Measurements from ENCODE around the gene PROS1. TPM values are rescaled to one million over a fixed set of nuclear protein-coding genes. Genes with fewer than 3 reads are reported as not detected.

The PROS1 gene
- total and polyA plus RNA-seq, 2 of the 4 experiments (the other 2 are of a cell fraction): 1.6 to 2.8 TPM

DNA sequence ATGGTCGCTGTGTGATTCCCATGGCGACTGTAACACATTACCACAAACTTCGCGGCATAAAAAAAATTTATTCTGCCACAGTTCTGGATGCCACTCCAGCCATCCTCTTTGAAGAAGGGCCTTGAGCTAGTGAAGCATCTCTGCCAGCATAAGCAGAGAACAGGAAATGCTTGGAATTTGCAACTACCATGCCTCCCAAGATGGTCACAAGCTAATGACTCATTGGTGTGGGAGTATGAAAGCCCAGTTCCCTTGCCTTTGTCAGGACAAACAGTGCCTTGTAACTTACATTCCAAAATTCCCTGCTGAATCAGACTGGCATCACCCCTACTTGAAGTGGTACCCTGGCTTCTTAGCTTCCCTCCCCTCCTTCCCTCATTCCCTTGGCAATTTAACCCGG is 129.7 kb downstream of the PROS1 start:
- Histone ChIP-seq H4K5ac (ENCODE audit: low read depth, low read length) (no peak overlapping the region), H3K9ac (ENCODE audit: low read depth, low read length) (no peak overlapping the region), H4K8ac (ENCODE audit: low read depth in 2 of 2, low read length in 2 of 2) (no peak overlapping the region), H2BK20ac (ENCODE audit: low read depth, low read length) (no peak overlapping the region), H4K20me1 (ENCODE audit: insufficient read depth, low read length) (no peaks in the 10 kb centered on the region), H3K4me3 (ENCODE audit: insufficient read depth, low read depth, low read length) (no peak overlapping the region), H3K4ac (ENCODE audit: low read depth, low read length) (no peak overlapping the region), H3K56ac (ENCODE audit: extremely low read depth, insufficient read depth, low read length) (no peak overlapping the region), H4K91ac (ENCODE audit: insufficient read depth, low read depth, low read length) (no peak overlapping the region), H3K36me3 (ENCODE audit: control insufficient read depth, insufficient read depth, low read length) (no peaks in the 10 kb centered on the region), H3K14ac (replicated peaks; ENCODE audit: low read depth, low read length) (no peak overlapping the region), H3K18ac (ENCODE audit: low read depth, low read length) (no peak overlapping the region), H3K23ac (ENCODE audit: low read depth, low read length) (no peak overlapping the region), H3K4me1 (ENCODE audit: control insufficient read depth, insufficient read depth, low read length) (no peaks in the 10 kb centered on the region), H3K9me1 (ENCODE audit: insufficient read depth, low read length) (no peaks in the 10 kb centered on the region), H2AK9ac (replicated peaks; ENCODE audit: low read depth, low read length, poor library complexity) (no peak overlapping the region), H2AFZ (replicated peaks; ENCODE audit: low read length, poor library complexity) (no peak overlapping the region), H3K27ac (ENCODE audit: insufficient read depth, low read length) (no peak overlapping the region), H3K4me2 (ENCODE audit: low read depth, low read length) (no peak overlapping the region), H2BK5ac (ENCODE audit: low read depth, low read length, poor library complexity, severe bottlenecking) (no peak overlapping the region), H3K79me1 (ENCODE audit: low read depth in 1 of 2, low read length in 2 of 2) (no peaks in the 10 kb centered on the region), H3K27me3 (ENCODE audit: control insufficient read depth, insufficient read depth, low read length) (no peaks in the 10 kb centered on the region), H3K9me3 (ENCODE audit: control insufficient read depth, insufficient read depth, low read length) (no peaks in the 10 kb centered on the region), H2BK120ac (ENCODE audit: low read depth, low read length) (no peak overlapping the region), H2BK15ac (ENCODE audit: low read depth, low read length) (no peak overlapping the region), H2AK5ac (ENCODE audit: low read depth, low read length) (no peak overlapping the region)
- TF ChIP-seq USF2 (IDR thresholded peaks at IDR 0.05; ENCODE audit: low read depth, low read length) (no peak), CHD1 (IDR thresholded peaks at IDR 0.05; ENCODE audit: low read depth, low read length) (no peak), FOS (IDR thresholded peaks at IDR 0.05; ENCODE audit: low read depth, low read length) (peak; percentile 33; the same call in 1 of the 2 replicates), CTCF (conservative IDR thresholded peaks at IDR 0.05; ENCODE audit: low read depth, low read length) (no peak), POLR2A (IDR thresholded peaks at IDR 0.05; ENCODE audit: low read depth, low read length) (no peak), RCOR1 (IDR thresholded peaks at IDR 0.05; ENCODE audit: insufficient replicate concordance, low read length) (no peak), NFE2L2 (IDR thresholded peaks at IDR 0.05; ENCODE audit: low read depth, low read length) (no peak), RFX5 (IDR thresholded peaks at IDR 0.05; ENCODE audit: low read depth, low read length) (no peak), BHLHE40 (IDR thresholded peaks at IDR 0.05; ENCODE audit: low read depth, low read length) (peak; percentile 33; the same call in 1 of the 2 replicates), MXI1 (IDR thresholded peaks at IDR 0.05; ENCODE audit: borderline replicate concordance, low read depth, low read length) (no peak), CEBPB (IDR thresholded peaks at IDR 0.05; ENCODE audit: low read depth, low read length) (0 out of 2 replicates have a peak, but pooled peaks have one; percentile 2), MAZ (IDR thresholded peaks at IDR 0.05; ENCODE audit: borderline replicate concordance, low read depth, low read length) (no peak)
- WGBS, 2 experiments (ENCODE audit: extremely low coverage in 2 of 2, insufficient read length in 1 of 2): no CpG with 5 or more reads among the region's 5 CpGs
- CTCF ChIA-PET: interaction anchor here (0.8 kb wide), 1 partner anchor 144 kb away, joined by 3 read pairs; no protein-coding TSS in a partner anchor
- intact Hi-C loops (cut with micrococcal nuclease): loop anchor here (10.0 kb wide), 1 partner anchor 221 kb away; the partner anchor contains the start of genes DHFR2 and NSUN3
- ATAC-seq (ENCODE audit: low read depth) (peak; percentile 81), DNase-seq (peak; percentile 76)
- dilution Hi-C loops (cut with HindIII; ENCODE audit: low sequenced_read_pairs, unreplicated experiment): no loop called here
- BruUV-seq (replicated peaks): no TSS peak
- in situ Hi-C loops (cut with MboI; ENCODE audit: low sequenced_read_pairs): no loop called here
- POLR2A ChIA-PET (ENCODE audit: unreplicated experiment): no interaction called here

Data from IMR-90 (cell line).